ENCODE measurements around the gene RIN3. TPM values are rescaled to one million over a fixed set of nuclear protein-coding genes. Genes with fewer than 3 reads are reported as not detected.

The RIN3 gene
- total RNA-seq, 1 donor from 2014 or later, result 2.9 TPM

GRCh38 chr14:92506231-92506630 is 7.3 kb upstream of the RIN3 start:
- DNase-seq (ENCODE audit: low read depth), result no peak
- no peak for TF ChIP-seq CTCF (IDR thresholded peaks at IDR 0.05; ENCODE audit: insufficient read depth, low read length, severe bottlenecking)

GRCh38 chr14:92507174-92507768 is 6.3 kb upstream of the RIN3 start:
- no peaks in the 10 kb centered on the region for H3K27me3 ChIP-seq (ENCODE audit: control insufficient read depth, insufficient read depth, low read length)
- H3K36me3 ChIP-seq (ENCODE audit: control insufficient read depth, insufficient read depth, low read length), result no peaks in the 10 kb centered on the region
- FAIRE-seq (no peak), DNase-seq (ENCODE audit: low read depth) (peak; percentile 17)
- no peak for TF ChIP-seq CTCF (IDR thresholded peaks at IDR 0.05; ENCODE audit: insufficient read depth, low read length, severe bottlenecking)
- H3K4me3 ChIP-seq (ENCODE audit: low read depth, low read length), result no peak overlapping the region

More at GRCh38 chr14:92506231-92506630, 7.3 kb upstream of the RIN3 start:
- Histone ChIP-seq H3K27me3 (ENCODE audit: control insufficient read depth, insufficient read depth, low read length) (no peaks in the 10 kb centered on the region), H3K36me3 (ENCODE audit: control insufficient read depth, insufficient read depth, low read length) (no peaks in the 10 kb centered on the region), H3K4me3 (ENCODE audit: low read depth, low read length) (no peak overlapping the region)
- FAIRE-seq, result peak; percentile 40

GRCh38 chr14:92510972-92511371 is 2.6 kb upstream of the RIN3 start:
- no peak for FAIRE-seq
- Histone ChIP-seq H3K4me3 (ENCODE audit: low read depth, low read length) (no peak overlapping the region), H3K27me3 (ENCODE audit: control insufficient read depth, insufficient read depth, low read length) (no peaks in the 10 kb centered on the region), H3K36me3 (ENCODE audit: control insufficient read depth, insufficient read depth, low read length) (no peaks in the 10 kb centered on the region)
- no peak for TF ChIP-seq CTCF (IDR thresholded peaks at IDR 0.05; ENCODE audit: insufficient read depth, low read length, severe bottlenecking)
- DNase-seq (ENCODE audit: low read depth), result no peak

- Histone ChIP-seq H3K27me3 (ENCODE audit: control insufficient read depth, insufficient read depth, low read length) (no peaks in the 10 kb centered on the region), H3K4me3 (ENCODE audit: low read depth, low read length) (no peak overlapping the region), H3K36me3 (ENCODE audit: control insufficient read depth, insufficient read depth, low read length) (no peaks in the 10 kb centered on the region)
- TF ChIP-seq CTCF (IDR thresholded peaks at IDR 0.05; ENCODE audit: insufficient read depth, low read length, severe bottlenecking), result no peak
- peak; percentile 86 for DNase-seq (ENCODE audit: low read depth)
- no peak for FAIRE-seq
Measured at GRCh38 chr14:92511453-92512238, 1.9 kb upstream of the RIN3 start.

- Histone ChIP-seq H3K36me3 (ENCODE audit: control insufficient read depth, insufficient read depth, low read length) (no peaks in the 10 kb centered on the region), H3K27me3 (ENCODE audit: control insufficient read depth, insufficient read depth, low read length) (no peaks in the 10 kb centered on the region), H3K4me3 (ENCODE audit: low read depth, low read length) (peak overlapping the region; percentile 67)
- DNase-seq (ENCODE audit: low read depth) (no peak), FAIRE-seq (no peak)
- no peak for TF ChIP-seq CTCF (IDR thresholded peaks at IDR 0.05; ENCODE audit: insufficient read depth, low read length, severe bottlenecking)
Measured at GRCh38 chr14:92512807-92513203, 776 bp upstream of the RIN3 start.
